Testis (tissue), 2 donors: ENCODE measurements around the gene SYNDIG1.

Source experiments
- POLR2A ChIP-seq: fragments of 450-650 bp; IDR thresholded peaks from one replicate; pipeline ENCODE4 v1.6.1; 2017; ENCODE audit warnings: antibody characterized with exemption, mild to moderate bottlenecking, moderate library complexity
- TF ChIP-seq, protein P1 (sequence below), 3 experiments: fragments of 450-650 bp in 2 of 3; fragments of 200-600 bp in 1 of 3; sonication (generic) in 1 of 3; IDR thresholded peaks; one replicate each; pipeline ENCODE4 v1.5.1; 2016 to 2019; ENCODE audit warnings: antibody characterized with exemption in 3 of 3, mild to moderate bottlenecking in 2 of 3, moderate library complexity in 1 of 3

GRCh38 chr20:24657196-24657595 lies 187.8 kb downstream of the SYNDIG1 start:
- TF ChIP-seq, protein P1, sequence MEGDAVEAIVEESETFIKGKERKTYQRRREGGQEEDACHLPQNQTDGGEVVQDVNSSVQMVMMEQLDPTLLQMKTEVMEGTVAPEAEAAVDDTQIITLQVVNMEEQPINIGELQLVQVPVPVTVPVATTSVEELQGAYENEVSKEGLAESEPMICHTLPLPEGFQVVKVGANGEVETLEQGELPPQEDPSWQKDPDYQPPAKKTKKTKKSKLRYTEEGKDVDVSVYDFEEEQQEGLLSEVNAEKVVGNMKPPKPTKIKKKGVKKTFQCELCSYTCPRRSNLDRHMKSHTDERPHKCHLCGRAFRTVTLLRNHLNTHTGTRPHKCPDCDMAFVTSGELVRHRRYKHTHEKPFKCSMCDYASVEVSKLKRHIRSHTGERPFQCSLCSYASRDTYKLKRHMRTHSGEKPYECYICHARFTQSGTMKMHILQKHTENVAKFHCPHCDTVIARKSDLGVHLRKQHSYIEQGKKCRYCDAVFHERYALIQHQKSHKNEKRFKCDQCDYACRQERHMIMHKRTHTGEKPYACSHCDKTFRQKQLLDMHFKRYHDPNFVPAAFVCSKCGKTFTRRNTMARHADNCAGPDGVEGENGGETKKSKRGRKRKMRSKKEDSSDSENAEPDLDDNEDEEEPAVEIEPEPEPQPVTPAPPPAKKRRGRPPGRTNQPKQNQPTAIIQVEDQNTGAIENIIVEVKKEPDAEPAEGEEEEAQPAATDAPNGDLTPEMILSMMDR (IDR thresholded peaks at IDR 0.05) = no peak
- no peak for TF ChIP-seq POLR2A
